ENCODE results near the gene DMWD. TPM values are rescaled to one million over a fixed set of nuclear protein-coding genes. Genes with fewer than 3 reads are reported as not detected.

The DMWD gene
- polyA plus RNA-seq, 1 of the 3 experiments (the other 2 are of a cell fraction): 40.6 TPM

- 87% methylated on average over 6 of the region's 6 CpGs for WGBS (ENCODE audit: low lambda C conversion rate)
Measured at GRCh38 chr19:45812297-45812696, 19.7 kb upstream of the DMWD start.

More at GRCh38 chr19:45812297-45812696, 19.7 kb upstream of the DMWD start:
- Histone ChIP-seq H3K27me3 (ENCODE audit: insufficient read depth) (no peaks in the 10 kb centered on the region), H3K4me2 (no peak overlapping the region), H4K20me1 (ENCODE audit: insufficient read depth) (no peaks in the 10 kb centered on the region), H2AFZ (ENCODE audit: low read depth) (no peak overlapping the region), H3K9me3 (no peaks in the 10 kb centered on the region), H3K4me1 (ENCODE audit: control insufficient read depth in 1 of 2, insufficient read depth in 2 of 2, low read depth in 1 of 2, low read length in 1 of 2) (peaks cover under 1 to 10% of the 10 kb centered on the region in 2 experiments; a peak in 3 of 4 replicates), H3K9me2 (no peaks in the 10 kb centered on the region), H3F3A (replicated peaks; ENCODE audit: insufficient read depth) (peaks cover 4% of the 10 kb centered on the region), H3K36me3 (replicated peaks in 1 of 2; ENCODE audit: control insufficient read depth in 1 of 2, insufficient read depth in 2 of 2, low read length in 1 of 2) (peaks cover 2 to 6% of the 10 kb centered on the region in 2 experiments), H3K79me2 (ENCODE audit: insufficient read depth) (no peaks in the 10 kb centered on the region), H3K27ac (ENCODE audit: low read depth in 2 of 2, low read length in 1 of 2) (no peak overlapping the region), H3K9ac (no peak overlapping the region), H3K4me3 (ENCODE audit: low read depth in 2 of 2, low read length in 1 of 2) (no peak overlapping the region)
- TF ChIP-seq RXRA (IDR thresholded peaks at IDR 0.05; ENCODE audit: borderline replicate concordance, low read depth) (no peak), TCF12 (IDR thresholded peaks at IDR 0.05) (no peak), CTCF (IDR thresholded peaks at IDR 0.05) (no peak), ELF1 (IDR thresholded peaks at IDR 0.05) (no peak), TAF1 (IDR thresholded peaks at IDR 0.05; ENCODE audit: borderline replicate concordance, low read depth, low read length) (no peak), FOSL2 (IDR thresholded peaks at IDR 0.05; ENCODE audit: borderline replicate concordance, low read depth) (no peak), JUND (IDR thresholded peaks at IDR 0.05) (no peak), IRF3 (IDR thresholded peaks at IDR 0.05; ENCODE audit: low read depth, low read length) (no peak), USF1 (IDR thresholded peaks at IDR 0.05; ENCODE audit: borderline replicate concordance, low read depth) (no peak), YY1 (IDR thresholded peaks at IDR 0.05; ENCODE audit: low read depth) (no peak), MEF2A (IDR thresholded peaks at IDR 0.05; ENCODE audit: borderline replicate concordance, low read depth) (no peak), EP300 (IDR thresholded peaks at IDR 0.05; ENCODE audit: borderline replicate concordance in 1 of 2, low read depth in 1 of 2, low read length in 1 of 2) (no peak)
- ChIA-PET POLR2A (interaction anchor here (1.4 kb wide), 1 partner anchor 51 kb away, joined by 4 read pairs; the partner anchor contains the start of gene SYMPK), CTCF (interaction anchor here (1.1 to 10.4 kb wide), 5 partner anchors 12 to 119 kb away, joined by 3 to 137 read pairs (median 37); partner anchors contain the start of gene IRF2BP1)
- no peak for DNase-seq

Data from SK-N-SH (cell line).